Colonic mucosa (tissue), 4 donors: ENCODE results near the gene TANK. TPM values are rescaled to one million over a fixed set of nuclear protein-coding genes. Genes with fewer than 3 reads are reported as not detected.

Experiments used
- DNase-seq: peaks from one replicate; pipeline ENCODE4 v3.0.0-alpha.2; 2020
- H3K27ac ChIP-seq: fragments of 200-600 bp; one replicate; pipeline ENCODE4 v1.8.0; 2021
- H3K27me3 ChIP-seq: fragments of 200-600 bp; one replicate; pipeline ENCODE4 v1.8.0; 2021
- H3K36me3 ChIP-seq: fragments of 200-600 bp; one replicate; pipeline ENCODE4 v1.8.0; 2021
- H3K4me1 ChIP-seq: fragments of 200-600 bp; one replicate; pipeline ENCODE4 v1.8.0; 2021; ENCODE audit warnings: mild to moderate bottlenecking
- H3K4me3 ChIP-seq: fragments of 200-600 bp; one replicate; pipeline ENCODE4 v1.8.0; 2021
- H3K9ac ChIP-seq, 2 donors: one replicate each; pipeline ENCODE4 v1.7.0; 2013; ENCODE audit warnings: control low read depth in 2 of 2, low read depth in 2 of 2, low read length in 2 of 2
- H3K9me3 ChIP-seq: fragments of 200-600 bp; one replicate; pipeline ENCODE4 v1.8.0; 2021
- CTCF ChIP-seq: fragments of 200-600 bp; IDR thresholded peaks from one replicate; pipeline ENCODE4 v1.8.0; 2022; ENCODE audit warnings: antibody characterized with exemption, mild to moderate bottlenecking
- intact Hi-C: fragments of 100-400 bp; cut with DNase I; formaldehyde crosslinking; loops from one replicate; pipeline ENCODE4 v1.14.1; 2022
- total RNA-seq, 2 donors: library from RNA; stranded (reverse); fragmentation: NEBNext Ultra II Directional in 1 of 2; extraction: Animal tissue kit (Norgen Biotek cat#: 25700) in 1 of 2; gene quantifications; one replicate each; pipeline ENCODE4 v1.2.1, GENCODE V29; 2021
- donor health status: healthy.
- donor health status: DM: no; HTN: no; CAD: no.
- donor health status: DM: no; HTN: no; CAD: no.

The TANK gene
- total RNA-seq, 2 donors from 2014 or later = 47.4 to 60.7 TPM

GRCh38 chr2:161119483-161119882 lies 40.7 kb upstream of the TANK start:
- Histone ChIP-seq H3K4me1 (peaks cover 7% of the 10 kb centered on the region), H3K9ac (no peak overlapping the region), H3K27ac (no peak overlapping the region), H3K36me3 (no peaks in the 10 kb centered on the region), H3K4me3 (no peak overlapping the region), H3K27me3 (no peaks in the 10 kb centered on the region), H3K9me3 (no peaks in the 10 kb centered on the region)
- no peak for DNase-seq
- no peak for TF ChIP-seq CTCF
- intact Hi-C loops = no loop called here

GRCh38 chr2:161120775-161121174 lies 39.5 kb upstream of the TANK start:
- H3K9me3 ChIP-seq = no peaks in the 10 kb centered on the region
- intact Hi-C loops = no loop called here
- TF ChIP-seq CTCF = no peak
- H3K36me3 ChIP-seq = no peaks in the 10 kb centered on the region
- no peak for DNase-seq
- no peak overlapping the region for H3K4me3 ChIP-seq
- H3K9ac ChIP-seq = no peak overlapping the region
- peaks cover 14% of the 10 kb centered on the region for H3K4me1 ChIP-seq
- H3K27ac ChIP-seq = no peak overlapping the region
- no peaks in the 10 kb centered on the region for H3K27me3 ChIP-seq

GRCh38 chr2:161121622-161122021 lies 38.6 kb upstream of the TANK start:
- H3K36me3 ChIP-seq = no peaks in the 10 kb centered on the region
- H3K4me3 ChIP-seq = no peak overlapping the region
- intact Hi-C loops = no loop called here
- no peaks in the 10 kb centered on the region for H3K27me3 ChIP-seq
- no peaks in the 10 kb centered on the region for H3K9me3 ChIP-seq
- H3K9ac ChIP-seq = no peak overlapping the region
- DNase-seq = no peak
- no peak overlapping the region for H3K27ac ChIP-seq
- H3K4me1 ChIP-seq = peaks cover 14% of the 10 kb centered on the region
- TF ChIP-seq CTCF = no peak

GRCh38 chr2:161122772-161123530 lies 37.3 kb upstream of the TANK start:
- DNase-seq = peak; percentile 63
- Histone ChIP-seq H3K4me1 (peaks cover 14% of the 10 kb centered on the region), H3K9me3 (no peaks in the 10 kb centered on the region), H3K4me3 (no peak overlapping the region), H3K36me3 (no peaks in the 10 kb centered on the region), H3K9ac (no peak overlapping the region), H3K27me3 (no peaks in the 10 kb centered on the region), H3K27ac (peak overlapping the region; percentile 84)
- no peak for TF ChIP-seq CTCF
- intact Hi-C loops = no loop called here

- no peak overlapping the region for H3K9ac ChIP-seq
Measured at GRCh38 chr2:161123531-161124030, 36.6 kb upstream of the TANK start.

More at GRCh38 chr2:161123531-161124030, 36.6 kb upstream of the TANK start:
- intact Hi-C loops = no loop called here
- H3K4me1 ChIP-seq = peaks cover 14% of the 10 kb centered on the region
- H3K27me3 ChIP-seq = no peaks in the 10 kb centered on the region
- H3K36me3 ChIP-seq = no peaks in the 10 kb centered on the region
- peak overlapping the region; percentile 84 for H3K27ac ChIP-seq
- no peak for TF ChIP-seq CTCF
- H3K4me3 ChIP-seq = no peak overlapping the region
- DNase-seq = peak; percentile 54
- H3K9me3 ChIP-seq = no peaks in the 10 kb centered on the region
